GM21526 (cell line): Measurements from ENCODE around the gene PITPNC1.
"Not testable (repeated sequence)": the region's sequence is repeated elsewhere in the genome, so short reads cannot be mapped to it uniquely, and the experiment has no call there.

Experiments
- ATAC-seq: cut with Tn5 transposase; IDR thresholded peaks from one replicate; pipeline ENCODE4 v1.9.1; 2021; ENCODE audit warnings: moderate library complexity; ENCODE audit not compliant: unreplicated experiment, low FRiP score

The PITPNC1 gene

DNA sequence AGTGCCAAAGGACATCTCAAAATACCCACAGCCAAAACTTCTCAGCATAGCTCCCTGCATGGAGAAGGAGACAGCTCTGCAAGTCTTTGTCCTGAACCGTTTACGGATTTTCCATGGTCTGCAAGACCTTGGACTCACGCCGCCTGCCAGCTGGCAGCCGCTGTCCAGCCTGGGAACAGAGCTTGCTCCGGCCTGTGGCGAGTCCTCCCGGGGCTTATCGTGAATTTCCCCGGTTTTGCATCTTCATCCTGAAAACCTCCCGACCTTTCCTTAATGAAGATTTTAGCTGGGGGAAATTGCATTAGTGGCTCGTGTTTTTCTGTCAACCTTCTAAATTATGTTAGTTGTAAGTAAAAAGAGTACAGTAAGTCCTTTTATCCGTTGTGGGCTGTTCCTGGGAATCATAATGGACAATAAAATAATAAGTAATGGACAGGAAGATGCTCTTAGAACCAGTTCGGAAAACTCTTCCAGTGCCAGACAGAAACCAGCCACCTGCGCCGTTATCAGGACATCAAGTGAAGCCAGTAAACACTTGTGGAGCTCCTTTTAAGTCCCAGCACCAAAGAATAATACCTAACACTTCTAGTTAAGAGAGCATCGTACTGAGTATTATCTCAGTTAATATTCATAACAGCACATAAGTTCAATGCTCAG is 228.3 kb downstream of the PITPNC1 start:
- no peak for ATAC-seq

GRCh38 chr17:67606471-67606870 is 229.4 kb downstream of the PITPNC1 start:
- ATAC-seq: no peak

DNA sequence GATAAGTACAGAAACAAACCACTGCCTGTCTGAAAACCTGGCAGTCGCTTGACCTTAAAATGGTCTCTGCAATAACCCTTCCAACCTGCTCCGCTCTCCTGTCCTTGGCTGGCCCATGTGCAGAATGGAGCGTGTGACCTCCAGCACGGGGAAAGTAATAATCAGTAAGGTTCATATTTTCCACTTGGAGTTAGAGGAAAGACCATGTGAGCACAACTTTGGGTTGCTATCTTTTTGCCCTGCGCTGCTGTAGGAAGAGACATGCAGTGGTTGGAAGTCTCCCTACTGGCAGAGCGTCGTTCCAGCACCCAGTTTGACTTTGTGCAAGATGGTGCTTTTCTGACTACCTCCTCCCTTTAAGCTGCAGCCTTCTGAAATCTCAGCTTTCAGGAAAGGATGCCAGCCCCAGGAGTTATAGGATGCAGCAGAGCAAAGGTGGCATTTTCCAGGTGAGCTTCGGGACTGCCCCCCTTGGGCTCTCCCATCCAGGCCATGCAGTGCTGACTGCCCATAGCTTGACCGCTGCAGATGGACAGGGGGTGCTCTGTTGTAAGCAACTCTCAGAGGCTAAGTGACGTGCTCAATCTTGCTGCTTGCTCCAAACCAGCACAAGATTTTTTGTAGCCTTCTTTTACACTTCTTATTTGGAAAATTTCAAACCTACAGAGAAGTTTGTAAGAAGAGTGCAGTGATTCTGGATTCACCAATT is 230.0 kb downstream of the PITPNC1 start:
- no peak for ATAC-seq

DNA sequence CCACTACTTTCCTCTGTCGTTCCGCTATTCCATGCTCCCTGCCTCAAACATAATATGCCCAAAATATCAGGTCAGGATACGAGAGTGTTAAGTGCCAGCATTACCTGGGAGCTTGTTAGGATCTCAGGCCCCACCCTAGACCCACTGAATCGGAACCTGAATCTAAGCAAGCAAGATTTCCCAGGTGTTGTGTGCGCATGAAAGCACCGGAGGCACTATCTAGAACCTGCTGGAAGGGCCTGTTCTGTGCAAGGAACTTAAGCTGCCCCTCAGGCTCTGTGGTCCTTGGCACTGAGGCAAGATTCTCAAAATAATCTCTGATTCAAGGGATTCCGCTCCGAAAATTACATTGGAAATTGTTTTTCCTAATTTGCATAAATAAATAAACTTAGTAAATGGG is 233.0 kb downstream of the PITPNC1 start:
- no peak for ATAC-seq

DNA sequence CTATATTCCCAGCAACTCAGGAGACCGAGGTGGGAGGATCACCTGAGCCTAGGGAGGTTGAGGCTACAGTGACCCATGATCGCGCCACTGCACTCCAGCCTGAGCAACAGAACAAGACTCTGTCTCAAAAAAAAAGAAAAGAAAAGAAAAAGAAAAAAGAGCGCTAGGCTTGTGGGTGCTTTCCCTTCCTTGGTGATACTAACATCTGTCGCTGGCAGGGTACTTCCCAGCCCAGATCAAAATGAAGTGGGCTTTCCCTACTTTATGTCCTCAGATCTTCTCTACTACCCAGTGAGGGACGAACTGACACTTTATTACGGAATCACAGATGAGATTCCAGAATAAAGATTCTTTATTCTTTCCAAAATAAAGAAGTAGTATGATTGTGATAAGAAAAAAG is 236.9 kb downstream of the PITPNC1 start:
- no peak for ATAC-seq

GRCh38 chr17:67615011-67615561 is 238.0 kb downstream of the PITPNC1 start:
- ATAC-seq: no peak

DNA sequence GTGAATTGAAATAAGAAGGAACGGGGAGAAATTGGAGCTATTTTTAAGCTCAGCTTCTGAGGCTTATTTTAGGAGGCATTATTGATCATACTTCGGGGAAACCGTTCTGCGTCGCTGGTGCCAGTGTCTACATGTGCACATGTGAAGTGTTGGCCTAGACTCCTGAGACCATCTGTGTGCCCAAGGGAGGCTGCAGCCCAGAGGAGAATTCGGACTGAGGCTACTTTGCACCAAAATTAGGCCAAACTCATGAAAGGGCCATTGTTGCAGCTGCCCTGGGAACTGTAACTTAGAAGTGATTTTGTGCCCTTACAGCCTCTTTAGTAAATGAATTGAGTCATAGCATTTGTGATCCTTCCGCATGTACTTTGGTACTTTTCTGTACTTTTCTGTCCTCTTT is 238.7 kb downstream of the PITPNC1 start:
- ATAC-seq: no peak

GRCh38 chr17:67617304-67617899 is 240.3 kb downstream of the PITPNC1 start:
- ATAC-seq: no peak

GRCh38 chr17:67619555-67619954 is 242.5 kb downstream of the PITPNC1 start:
- no peak for ATAC-seq

GRCh38 chr17:67620088-67620487 is 243.0 kb downstream of the PITPNC1 start:
- no peak for ATAC-seq

DNA sequence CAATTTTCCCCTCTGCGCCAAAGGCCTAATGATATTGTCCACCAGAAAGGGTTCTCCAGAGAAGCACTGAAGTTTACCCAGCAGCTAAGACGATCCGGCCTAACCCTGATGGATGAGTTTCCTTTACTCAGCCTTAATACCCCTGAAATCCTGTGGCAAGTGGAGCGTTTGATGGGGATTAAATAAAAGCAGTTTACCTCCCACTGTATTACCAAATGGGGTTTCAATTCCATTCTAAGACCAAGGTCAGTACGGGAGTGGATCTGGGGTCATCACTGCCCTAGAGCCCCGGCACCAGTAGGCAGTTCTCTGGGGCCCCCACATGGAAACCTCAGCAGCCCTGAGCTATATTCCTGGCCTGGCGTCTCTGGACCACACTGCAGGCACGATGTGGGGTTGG is 243.6 kb downstream of the PITPNC1 start:
- no peak for ATAC-seq

GRCh38 chr17:67623767-67624166 is 246.7 kb downstream of the PITPNC1 start:
- ATAC-seq: no peak

DNA sequence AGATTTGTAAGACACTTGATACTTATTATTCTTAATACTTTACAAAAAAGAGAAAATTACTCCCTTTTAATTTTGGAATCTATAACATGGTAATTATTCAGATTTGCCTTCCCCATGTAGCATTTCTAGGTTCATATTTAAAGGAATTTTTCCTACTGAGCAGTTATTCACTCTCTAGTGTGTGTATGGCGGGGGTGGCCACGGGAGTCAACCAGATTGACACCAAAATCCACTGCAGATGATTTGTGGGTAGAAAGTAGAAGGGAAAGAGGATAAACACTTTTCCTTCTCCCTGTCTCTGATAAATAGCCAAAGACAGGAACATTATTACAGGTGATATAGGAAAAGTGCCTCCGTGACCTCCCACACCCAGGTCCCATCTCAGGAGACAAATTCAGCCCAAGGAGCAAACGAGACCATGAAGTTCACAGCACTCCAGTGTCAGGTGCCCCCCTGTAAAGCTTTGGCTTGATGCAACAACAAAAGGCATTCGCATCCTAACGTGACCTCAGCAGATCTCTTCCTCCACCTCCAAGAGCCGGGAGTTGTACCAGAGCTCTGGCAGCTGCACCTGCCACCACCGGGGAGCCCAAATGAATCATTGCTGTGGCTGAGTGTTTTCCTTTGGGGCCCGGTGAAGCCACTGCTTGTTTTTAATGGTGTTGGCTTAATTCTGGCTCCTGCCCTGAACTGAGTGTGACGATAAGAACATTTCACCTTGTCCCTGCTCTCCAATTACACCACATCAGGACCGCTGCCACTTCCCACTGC is 248.0 kb downstream of the PITPNC1 start:
- no peak for ATAC-seq

DNA sequence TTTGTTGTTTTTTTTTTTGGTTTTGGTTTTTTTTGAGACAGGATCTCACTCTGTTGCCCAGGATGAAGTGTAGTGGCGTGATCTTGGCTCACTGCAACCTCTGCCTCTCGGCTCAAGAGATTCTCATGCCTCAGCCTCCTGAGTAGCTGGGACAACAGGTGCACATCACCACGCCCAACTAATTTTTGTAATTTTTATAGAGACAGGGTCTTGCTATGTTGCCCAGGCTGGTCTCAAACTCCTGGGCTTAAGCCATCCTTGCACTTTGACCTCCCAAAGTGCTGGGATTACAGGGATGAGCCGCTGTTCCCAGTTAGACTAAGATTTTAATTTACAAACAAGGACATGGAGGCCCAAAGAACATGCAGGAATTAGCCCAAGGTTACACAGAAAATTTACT is 248.9 kb downstream of the PITPNC1 start:
- ATAC-seq: no peak

DNA sequence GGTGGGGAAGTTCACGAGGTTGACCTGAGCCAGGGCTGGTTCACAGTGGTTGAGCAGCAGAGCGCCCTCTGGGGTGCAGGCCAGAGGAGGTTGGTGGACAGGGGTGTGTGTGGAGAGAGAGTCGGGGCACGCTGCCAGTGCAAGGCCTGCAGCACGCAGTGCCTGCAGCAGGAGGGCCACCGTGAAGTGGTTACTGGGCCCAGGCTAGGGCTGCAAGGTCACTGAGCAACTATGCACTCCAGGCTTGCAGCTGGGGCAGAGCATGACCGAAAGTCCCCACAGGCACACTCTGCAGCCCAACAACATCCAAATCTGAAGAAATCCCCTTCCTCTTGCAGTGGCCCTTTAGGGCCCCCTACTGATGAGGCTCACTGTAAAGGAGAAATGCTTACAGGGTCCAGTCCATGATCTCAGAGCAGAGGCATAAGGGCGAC is 251.5 kb downstream of the PITPNC1 start:
- ATAC-seq: no peak

GRCh38 chr17:67629971-67630320 is 252.9 kb downstream of the PITPNC1 start:
- ATAC-seq: no peak

DNA sequence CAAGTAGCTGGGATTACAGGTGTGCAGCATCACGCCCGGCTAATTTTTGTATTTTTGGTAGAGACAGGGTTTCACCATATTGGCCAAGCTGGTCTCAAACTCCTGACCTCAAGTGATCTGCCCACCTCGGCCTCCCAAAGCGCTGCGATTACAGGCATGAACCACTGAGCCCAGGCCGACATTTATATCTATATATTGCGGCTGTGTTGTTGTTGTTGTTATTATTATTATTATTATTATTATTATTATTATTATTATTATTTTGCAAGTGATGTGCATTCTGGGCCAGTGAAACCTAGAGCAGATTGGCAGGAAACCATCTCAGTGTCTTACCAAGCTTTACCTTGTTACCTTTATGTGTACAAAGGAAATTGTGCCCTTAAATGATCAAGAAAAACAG is 253.8 kb downstream of the PITPNC1 start:
- ATAC-seq: not testable (repeated sequence)

DNA sequence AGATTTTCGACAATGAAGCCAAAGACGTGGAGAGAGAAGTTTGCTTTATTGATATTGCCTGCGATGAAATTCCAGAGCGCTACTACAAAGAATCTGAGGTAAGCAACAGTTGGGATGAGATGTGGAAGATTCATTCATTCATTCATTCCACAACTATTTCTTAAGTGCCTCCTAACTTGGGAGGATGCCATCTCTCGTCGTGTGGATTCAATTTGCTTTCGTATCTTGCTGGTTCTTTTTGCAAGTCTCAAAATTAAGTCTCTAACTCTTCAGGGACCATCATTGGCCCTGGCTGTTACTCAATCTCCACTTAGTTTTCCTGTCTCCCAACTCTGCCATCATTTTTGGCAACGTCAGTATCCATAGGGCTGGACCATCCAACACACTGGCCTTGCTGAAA is 255.1 kb downstream of the PITPNC1 start:
- ATAC-seq: no peak

- no peak for ATAC-seq
These were observed 256.7 kb downstream of the PITPNC1 start for GRCh38 chr17:67633751-67634211.

DNA sequence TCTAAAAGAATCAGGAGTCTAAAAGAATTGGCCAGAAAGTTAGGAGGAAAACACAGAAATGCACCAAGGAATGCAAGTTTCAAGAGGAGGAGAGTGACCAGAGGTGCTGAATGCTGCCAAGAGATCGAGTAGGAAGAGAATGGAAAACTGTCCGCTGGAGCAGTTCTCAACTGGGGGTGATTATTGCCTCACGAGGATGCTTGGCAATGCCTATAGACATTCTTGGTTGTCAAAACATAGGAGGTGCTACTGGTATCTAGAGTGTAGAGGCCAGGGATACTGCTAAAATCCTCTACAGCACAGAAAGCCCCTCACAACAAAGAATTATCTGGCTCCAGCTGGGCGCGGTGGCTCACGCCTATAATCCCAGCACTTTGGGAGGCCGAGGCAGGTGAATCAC is 258.6 kb downstream of the PITPNC1 start:
- no peak for ATAC-seq

GRCh38 chr17:67636312-67636711 is 259.2 kb downstream of the PITPNC1 start:
- no peak for ATAC-seq
